NAMALWA (cell line): ENCODE measurements around the gene KRTAP2-3.

ENCODE experiments used
- DNase-seq: peaks from one replicate; pipeline ENCODE4 v3.0.0-alpha.2; 2015; ENCODE audit warnings: low spot score

Gene KRTAP2-3

DNA sequence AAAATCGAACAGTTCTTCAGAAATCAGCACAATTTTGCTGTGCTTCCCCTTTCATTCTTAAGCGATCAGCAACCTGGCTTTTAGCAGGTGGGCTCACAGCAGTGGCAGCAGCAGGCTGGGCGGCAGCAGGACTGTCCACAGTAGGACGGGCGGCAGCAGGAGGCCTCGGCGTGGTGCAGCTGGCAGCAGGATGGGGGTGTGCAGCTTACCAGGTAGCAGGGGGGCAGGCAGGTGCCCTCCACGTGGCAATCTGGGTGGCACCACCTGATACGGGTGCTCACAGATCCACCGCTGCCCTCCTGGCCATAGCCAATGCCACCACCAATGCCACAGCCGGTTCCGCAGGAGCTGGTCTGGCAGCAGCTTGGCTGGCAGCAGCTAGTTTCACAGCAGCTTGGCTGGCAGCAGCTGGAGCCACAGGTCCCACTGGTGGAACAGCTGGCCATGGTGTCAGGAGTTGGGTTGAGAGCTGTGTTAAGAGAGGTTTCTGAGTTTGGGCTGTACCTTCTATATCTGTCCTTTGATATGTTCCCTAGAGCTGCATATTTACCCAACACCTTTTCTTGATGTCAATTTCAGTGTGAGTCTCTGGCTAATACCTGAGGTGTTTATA lies 30.2 kb downstream of the KRTAP2-3 start, which contains the start of gene KRTAP1-4:
KRTAP1-4 (minus strand) TSS at position 563 of the 613 bp plus-strand sequence; CDS start at position 446, 117 bp downstream.
- DNase-seq = no peak

- DNase-seq = no peak
These were observed 33.0 kb downstream of the KRTAP2-3 start, which contains the start of gene KRTAP1-5 for GRCh38 chr17:41026715-41027471. Gene KRTAP1-5 (minus strand): TSS chr17:41027208. CDS start chr17:41027155, 53 bp downstream.

GRCh38 chr17:41024697-41025096 lies 35.2 kb downstream of the KRTAP2-3 start:
- DNase-seq = no peak

GRCh38 chr17:41020336-41020735 lies 39.6 kb downstream of the KRTAP2-3 start:
- DNase-seq = no peak

DNA sequence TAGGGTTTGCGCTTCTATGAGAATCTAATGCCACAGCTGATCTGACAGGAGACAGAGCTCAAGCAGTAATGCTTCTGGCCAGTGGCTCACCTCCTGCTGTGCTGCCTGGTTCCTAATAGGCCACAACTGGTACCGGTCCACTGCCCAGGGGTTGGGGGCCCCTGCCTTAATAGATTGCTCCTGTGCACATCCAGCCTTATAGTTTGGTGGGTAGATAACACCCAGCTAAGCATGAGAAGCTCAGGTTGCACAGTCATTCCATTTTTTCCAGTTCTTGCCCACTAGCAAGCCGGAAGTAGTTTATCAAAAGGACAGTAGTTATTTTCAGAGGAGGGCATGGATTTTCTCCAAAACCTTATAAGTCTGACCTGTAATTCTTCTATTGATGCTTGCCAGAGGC lies 40.5 kb downstream of the KRTAP2-3 start:
- no peak for DNase-seq

DNA sequence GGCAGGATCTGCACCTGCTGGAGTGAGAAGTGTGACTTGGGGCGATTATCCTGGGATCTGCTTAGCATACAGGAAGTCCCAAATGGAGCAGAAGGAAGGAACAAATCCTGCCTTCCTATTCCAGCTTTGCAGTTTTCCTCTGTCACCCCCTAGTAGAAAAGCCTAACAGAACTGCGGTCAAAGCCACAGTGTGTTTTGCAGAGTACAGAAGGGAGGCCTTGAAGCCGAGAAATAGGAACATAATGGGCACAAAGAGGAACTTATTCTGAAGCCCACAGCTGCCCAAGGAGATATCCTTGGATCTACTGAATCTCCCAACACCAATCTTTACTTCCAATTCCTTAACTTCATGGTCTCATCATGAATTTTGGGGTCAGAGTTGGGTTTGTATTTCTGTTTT lies 41.4 kb downstream of the KRTAP2-3 start:
- no peak for DNase-seq

DNA sequence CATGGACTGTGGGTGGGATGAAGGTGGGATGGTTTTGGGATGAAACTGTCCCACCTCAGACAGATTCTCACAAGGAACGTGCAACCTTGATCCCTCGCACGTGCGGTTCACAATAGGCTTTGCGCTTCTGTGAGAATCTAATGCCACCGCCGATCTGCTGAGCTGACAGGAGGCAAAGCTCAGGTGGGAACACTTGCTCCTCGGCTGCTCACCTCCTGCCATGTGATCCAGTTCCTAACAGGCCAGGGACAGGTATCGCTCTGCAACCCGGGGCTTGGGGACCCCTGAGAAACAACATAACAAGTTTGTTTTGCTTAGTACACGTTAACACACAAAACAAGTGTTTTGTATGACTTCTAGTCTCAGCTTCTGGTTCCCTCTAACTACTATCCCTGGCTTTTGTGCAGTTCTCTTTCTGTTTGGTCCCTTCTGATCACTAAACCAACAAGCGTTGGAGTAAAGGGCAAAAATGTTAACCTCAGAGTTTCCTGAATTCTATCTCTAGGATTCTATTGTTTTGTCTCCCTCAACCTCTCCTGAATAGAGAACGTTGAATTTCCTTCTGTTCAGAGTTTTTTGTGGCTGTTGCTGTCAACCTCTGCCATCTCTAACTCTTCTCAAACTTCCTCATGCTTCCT lies 43.2 kb downstream of the KRTAP2-3 start:
- no peak for DNase-seq

DNA sequence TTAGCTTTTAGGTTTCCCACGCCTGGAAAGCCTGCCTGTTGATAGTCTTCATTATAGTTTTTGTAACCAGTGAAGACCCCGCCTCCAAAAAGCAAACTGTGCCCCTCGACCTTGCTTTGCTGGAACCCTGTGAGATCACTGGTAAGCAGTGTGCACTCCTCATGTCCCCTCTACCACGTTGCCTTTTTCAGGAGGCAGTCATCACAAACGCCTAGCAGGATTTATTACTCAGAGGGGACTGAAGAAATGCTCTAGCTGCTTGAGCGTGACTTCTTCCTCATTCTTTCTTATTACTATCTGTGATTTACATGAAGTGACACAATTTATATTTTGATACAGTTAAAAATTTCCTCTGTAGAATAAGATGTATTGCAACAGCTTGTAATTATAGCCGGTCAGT lies 44.5 kb downstream of the KRTAP2-3 start:
- DNase-seq = no peak

DNA sequence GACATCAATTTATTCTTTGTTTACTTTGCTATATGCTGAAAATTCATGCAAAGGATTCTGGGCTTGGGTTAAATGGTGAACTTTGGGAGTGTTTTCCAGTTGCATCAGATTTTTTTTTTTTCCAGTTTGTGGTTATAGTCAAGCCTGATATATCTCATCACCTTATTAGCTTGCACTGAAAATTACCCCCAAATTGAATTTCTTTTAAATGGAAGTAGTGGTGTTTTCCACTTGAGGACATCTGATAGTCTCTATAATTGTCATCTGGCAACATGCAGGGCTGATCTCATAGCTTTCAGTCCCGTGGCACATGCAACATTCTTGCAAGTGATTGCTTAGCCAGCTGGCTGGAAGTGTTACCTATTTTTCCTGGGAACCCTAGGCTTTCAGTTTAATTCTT lies 46.3 kb downstream of the KRTAP2-3 start:
- DNase-seq = no peak

DNA sequence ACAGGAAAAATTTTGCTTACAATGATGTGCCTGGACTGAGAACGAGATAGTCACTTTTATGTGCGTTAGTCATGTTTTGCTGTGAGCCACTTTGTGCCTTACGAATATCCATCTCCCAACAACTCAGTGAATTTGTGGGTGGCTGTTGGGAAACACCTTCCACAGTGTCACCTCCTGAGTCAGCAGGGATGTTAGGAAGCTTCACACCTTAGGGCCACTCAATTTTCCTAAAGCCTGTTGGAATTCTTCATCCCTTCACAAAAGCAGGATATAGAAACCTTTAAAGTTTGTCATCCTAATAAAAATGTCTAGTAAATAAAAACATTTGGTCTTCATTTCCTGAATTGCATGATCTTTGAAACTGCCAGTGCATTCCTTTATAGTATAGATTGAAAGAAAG lies 46.7 kb downstream of the KRTAP2-3 start:
- no peak for DNase-seq

- DNase-seq = no peak
These were observed 47.4 kb downstream of the KRTAP2-3 start for GRCh38 chr17:41012326-41013120.

GRCh38 chr17:41010441-41010840 lies 49.5 kb downstream of the KRTAP2-3 start:
- DNase-seq = no peak

DNA sequence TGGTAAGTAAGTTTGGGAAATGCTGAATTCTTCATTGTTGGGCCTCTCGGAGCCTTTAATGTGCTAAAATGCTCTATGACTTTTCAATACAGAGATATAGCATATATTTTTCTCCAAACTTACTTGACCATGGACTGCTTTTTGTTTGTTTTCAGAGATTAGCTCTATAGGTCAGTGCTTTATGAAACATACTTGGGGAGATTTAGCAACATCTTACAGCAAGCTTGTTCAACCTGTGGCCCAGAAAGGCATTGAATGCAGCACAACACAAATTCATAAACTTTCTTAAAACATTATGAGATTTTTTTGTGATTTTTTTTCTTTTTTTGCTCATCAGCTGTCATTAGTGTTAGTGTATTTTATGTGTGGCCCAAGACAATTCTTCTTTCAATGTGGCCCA lies 50.0 kb downstream of the KRTAP2-3 start:
- DNase-seq = no peak

GRCh38 chr17:41009301-41009760 lies 50.6 kb downstream of the KRTAP2-3 start:
- DNase-seq = no peak
